H1 (cell line): ENCODE results near the gene CNST.

Experiments
- BACH1 ChIP-seq: IDR thresholded peaks from 2 replicates; pipeline ENCODE4 v1.6.1; 2012; ENCODE audit warnings: low read length, improper control_type of control experiment
- BCL11A ChIP-seq, 2 experiments: IDR thresholded peaks; one replicate each; pipeline ENCODE4 v1.6.1; 2011; ENCODE audit warnings: low read depth in 2 of 2, low read length in 2 of 2, mild to moderate bottlenecking in 2 of 2
- CTCF ChIP-seq, 3 experiments: IDR thresholded peaks; 1 replicate in 2 of 3; 2 replicates in 1 of 3; pipeline versions ENCODE4 v1.5.1 to v1.6.1; 2011; ENCODE audit warnings: low read length in 3 of 3, mild to moderate bottlenecking in 3 of 3, inconsistent platforms in 2 of 3, low read depth in 1 of 3, moderate library complexity in 1 of 3; ENCODE audit not compliant: insufficient read depth in 1 of 3; ENCODE audit errors: control extremely low read depth in 1 of 3
- POLR2A ChIP-seq, 2 experiments: IDR thresholded peaks; 1 replicate in 1 of 2; 2 replicates in 1 of 2; pipeline ENCODE4 v1.6.1; 2011; ENCODE audit warnings: low read depth in 2 of 2, low read length in 2 of 2, mild to moderate bottlenecking in 2 of 2; ENCODE audit errors: control extremely low read depth in 1 of 2
- SAP30 ChIP-seq: fragments of 300-600 bp; sonication (generic); IDR thresholded peaks from 2 replicates; pipeline ENCODE4 v1.7.1; 2012; ENCODE audit warnings: low read length, moderate library complexity, mild to moderate bottlenecking, inconsistent platforms; ENCODE audit not compliant: insufficient read depth, insufficient replicate concordance
- SP1 ChIP-seq: IDR thresholded peaks from 2 replicates; pipeline ENCODE4 v1.6.1; 2011; ENCODE audit warnings: low read depth, low read length
- TAF1 ChIP-seq: IDR thresholded peaks from 2 replicates; pipeline ENCODE4 v1.6.1; 2011; ENCODE audit warnings: mild to moderate bottlenecking, low read depth, low read length

- TF ChIP-seq POLR2A (IDR thresholded peaks at IDR 0.05; ENCODE audit: control extremely low read depth in 1 of 2, low read depth in 2 of 2, low read length in 2 of 2) (no peak), CTCF (IDR thresholded peaks at IDR 0.05; ENCODE audit: control extremely low read depth in 1 of 3, insufficient read depth in 1 of 3, low read depth in 1 of 3, low read length in 3 of 3) (no peak), BACH1 (no peak), SP1 (no peak), SAP30 (no peak), BCL11A (IDR thresholded peaks at IDR 0.05; ENCODE audit: low read depth in 2 of 2, low read length in 2 of 2) (no peak), TAF1 (no peak)
These were observed 92.3 kb downstream of the CNST start for GRCh38 chr1:246658567-246658966.
